GM21390 (cell line): ENCODE results near the gene LACRT.
"Not testable (repeated sequence)": the region's sequence is repeated elsewhere in the genome, so short reads cannot be mapped to it uniquely, and the experiment has no call there.

ENCODE experiments used
- ATAC-seq: cut with Tn5 transposase; IDR thresholded peaks from one replicate; pipeline ENCODE4 v1.9.1; 2021; ENCODE audit not compliant: unreplicated experiment

Gene LACRT

GRCh38 chr12:54641089-54641488 is 6.4 kb upstream of the LACRT start:
- no peak for ATAC-seq

DNA sequence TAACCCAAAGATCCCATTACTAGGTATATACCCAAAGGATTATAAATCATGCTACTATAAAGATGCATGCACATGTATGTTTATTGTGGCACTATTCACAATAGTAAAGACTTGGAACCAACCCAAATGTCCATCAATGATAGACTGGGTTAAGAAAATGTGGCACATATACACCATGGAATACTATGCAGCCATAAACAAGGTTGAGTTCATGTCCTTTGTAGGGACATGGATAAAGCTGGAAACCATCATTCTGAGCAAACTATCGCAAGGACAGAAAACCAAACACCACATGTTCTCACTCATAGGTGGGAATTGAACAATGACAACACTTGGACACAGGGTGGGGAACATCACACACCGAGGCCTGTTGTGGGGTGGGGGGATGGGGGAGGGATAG is 4.4 kb upstream of the LACRT start:
- ATAC-seq, result not testable (repeated sequence)

- ATAC-seq, result no peak
Observed at GRCh38 chr12:54631988-54632728, 2.5 kb downstream of the LACRT start.

DNA sequence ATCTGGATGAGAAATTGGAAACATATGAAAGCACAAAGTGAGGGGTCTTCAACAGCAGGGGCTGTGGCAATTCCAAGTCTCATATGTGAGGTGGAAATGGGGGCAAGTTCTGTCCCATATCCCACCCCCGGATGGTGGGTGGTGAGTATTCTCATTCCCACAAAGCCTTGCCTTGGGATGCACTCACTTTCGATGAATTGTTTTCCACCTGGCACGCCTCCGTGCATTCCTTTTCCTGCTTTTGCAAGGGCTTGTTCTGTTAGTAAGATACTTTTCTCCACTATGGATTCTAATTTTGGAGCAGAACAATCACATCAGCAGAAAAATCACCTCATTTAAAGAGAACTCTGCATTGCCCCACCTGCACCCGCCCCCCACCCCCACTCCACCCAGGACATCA is 3.1 kb downstream of the LACRT start:
- ATAC-seq, result no peak

- ATAC-seq, result no peak
Observed at GRCh38 chr12:54629925-54630324, 4.8 kb downstream of the LACRT start.

DNA sequence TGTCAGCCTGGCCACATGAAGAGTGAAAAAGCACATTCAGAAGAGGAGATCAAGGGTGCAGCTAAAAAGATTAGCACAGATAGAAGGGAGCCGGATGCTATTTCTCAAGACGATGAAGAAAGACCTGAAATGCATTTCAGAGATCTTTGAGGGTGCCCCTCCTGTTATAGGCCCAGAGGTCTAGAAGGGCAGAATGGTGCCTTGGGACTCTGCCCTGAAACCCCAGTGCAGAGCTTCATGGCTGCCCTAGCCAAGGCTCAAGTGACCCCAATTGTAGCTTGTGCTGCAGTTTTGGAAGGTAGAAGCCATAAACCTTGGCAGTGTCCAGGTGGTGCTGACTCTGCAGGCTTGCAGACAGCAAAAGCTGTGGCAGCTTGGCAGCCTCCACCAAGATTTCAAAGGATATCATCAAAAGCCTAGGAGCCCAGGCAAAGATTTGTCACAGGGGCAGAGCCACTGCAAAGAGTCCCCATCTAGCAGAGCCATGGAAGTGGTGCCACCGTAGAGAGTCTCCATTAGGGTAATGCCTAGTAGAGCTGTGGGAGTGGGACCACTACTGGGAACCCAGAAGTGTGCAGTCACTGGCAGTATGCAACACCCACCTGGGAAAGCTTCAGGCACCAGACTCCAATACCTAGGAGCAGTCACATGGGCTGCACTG is 6.4 kb downstream of the LACRT start:
- ATAC-seq, result no peak

GRCh38 chr12:54627304-54627703 is 7.4 kb downstream of the LACRT start:
- no peak for ATAC-seq

GRCh38 chr12:54625598-54625997 is 9.1 kb downstream of the LACRT start:
- ATAC-seq, result no peak

DNA sequence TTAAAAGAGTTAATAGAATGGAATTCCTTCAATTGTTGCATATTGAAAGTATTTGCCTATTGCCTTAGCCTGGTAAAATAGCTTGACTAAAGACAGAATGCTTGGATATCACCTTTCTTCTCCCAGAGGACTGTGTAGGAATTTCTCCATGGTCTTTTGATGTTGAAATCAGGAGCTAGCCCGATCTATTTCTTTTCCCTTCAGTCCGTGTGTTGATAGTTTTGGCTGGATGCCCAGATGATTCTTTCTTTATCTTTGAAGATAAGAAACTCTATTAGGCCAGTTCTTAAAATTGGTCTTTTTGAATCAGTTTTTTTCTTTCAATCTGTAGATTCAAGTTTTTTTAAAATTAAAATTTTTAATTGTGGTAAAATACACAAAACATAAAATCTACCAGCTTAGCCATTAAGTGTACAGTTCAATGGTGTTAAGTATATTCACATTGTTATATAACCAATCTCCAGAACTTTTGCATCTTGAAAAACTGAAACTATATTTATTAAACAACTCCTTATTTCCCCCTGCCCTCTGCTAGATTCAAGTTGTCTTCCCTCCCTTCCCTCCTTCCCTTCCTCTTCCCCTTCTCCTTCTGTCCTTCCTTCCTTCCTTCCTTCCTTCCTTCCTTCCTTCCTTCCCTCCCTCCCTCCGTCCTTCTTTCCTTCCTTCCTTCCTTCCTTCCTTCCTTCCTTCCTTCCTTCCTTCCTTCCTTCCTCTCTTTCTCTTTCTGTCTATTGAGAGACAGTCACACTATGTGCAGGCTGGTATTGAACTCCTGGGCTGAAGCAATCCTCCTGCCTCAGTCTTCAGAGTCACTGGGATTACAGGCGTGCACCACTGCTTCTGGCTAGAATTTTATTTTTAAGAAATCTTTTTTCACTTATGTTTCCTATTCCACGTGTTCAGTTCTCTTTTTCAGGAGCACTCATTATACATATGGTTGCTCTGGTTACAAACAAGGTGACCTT is 10.1 kb downstream of the LACRT start:
- no peak for ATAC-seq

DNA sequence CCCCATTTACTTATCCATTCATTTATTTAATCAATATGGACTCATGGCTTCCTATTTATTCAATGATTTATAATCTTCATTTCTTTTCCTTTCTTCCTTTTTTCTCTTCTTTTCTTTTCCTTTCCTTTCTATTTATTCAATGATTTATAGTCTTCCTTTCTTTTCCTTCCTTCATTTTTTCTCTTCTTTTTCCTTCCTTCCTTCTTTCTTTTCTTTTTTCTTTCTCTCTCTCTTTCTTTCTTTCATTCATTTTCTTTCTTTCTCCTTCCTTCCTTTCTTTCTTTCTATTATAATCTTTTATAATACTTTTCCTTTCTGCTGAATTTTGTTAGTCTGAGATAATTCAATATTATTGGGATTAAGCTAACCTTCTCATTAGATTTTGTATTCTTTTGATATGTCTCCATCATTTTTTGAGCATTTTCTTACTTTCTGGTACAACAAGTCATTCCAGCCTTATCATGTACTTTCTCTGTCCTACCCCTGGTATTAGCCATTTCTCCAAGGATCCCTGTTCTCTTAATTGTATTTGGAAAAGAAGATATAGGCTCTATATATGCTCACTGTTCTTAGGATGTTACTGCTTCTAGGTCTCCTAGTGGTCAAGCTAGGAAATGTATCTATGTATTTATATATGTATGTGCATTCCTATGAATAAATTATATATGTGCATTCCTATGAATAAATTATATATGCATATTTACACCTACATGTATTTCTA is 12.1 kb downstream of the LACRT start:
- ATAC-seq, result no peak

- no peak for ATAC-seq
Observed at GRCh38 chr12:54616933-54617680, 17.6 kb downstream of the LACRT start.

DNA sequence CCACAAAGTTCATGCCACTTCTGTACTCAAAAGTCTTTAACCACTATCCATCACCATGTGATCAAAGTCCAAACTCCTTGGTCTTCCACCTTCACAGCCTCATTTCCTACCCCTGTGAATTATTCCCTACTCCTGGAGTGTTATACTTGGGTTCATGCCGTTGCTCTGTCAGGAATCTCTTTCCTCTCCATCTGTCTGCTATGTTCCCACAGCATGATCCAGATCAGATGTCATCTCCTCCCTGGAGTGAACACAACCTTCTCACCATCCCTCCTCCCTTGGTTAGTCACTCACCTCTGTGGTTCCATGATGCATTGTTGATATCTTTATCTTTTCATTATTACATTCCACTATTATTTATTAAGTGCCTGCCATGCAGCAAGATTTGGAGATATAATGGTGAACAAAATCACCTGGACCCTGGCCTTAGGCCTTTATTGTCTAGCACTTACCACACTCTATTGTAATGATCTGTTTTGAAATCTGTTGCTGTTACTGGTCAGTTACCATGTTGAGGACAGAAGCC is 22.4 kb downstream of the LACRT start:
- no peak for ATAC-seq

DNA sequence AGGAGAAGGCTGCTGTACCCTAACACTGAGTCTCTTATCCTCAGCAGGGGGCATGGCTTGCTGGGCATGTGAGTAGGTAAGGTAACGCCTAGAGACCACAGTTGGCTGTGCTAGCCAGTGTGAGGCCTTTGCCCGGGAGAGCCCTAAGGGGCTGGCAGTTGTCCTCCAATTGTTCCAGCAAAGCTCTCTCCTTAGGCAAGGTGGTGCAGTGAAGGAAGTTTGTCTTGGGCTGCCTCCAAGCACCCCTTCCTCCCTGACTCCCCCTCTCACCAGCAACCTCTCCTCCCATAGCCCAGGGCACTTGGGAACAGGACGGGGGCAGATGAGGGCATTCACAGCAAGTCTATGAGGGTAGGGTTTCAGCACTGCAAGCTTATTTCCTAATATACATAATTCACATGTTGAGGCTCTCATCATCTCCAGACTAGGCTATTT is 23.0 kb downstream of the LACRT start:
- ATAC-seq, result no peak

DNA sequence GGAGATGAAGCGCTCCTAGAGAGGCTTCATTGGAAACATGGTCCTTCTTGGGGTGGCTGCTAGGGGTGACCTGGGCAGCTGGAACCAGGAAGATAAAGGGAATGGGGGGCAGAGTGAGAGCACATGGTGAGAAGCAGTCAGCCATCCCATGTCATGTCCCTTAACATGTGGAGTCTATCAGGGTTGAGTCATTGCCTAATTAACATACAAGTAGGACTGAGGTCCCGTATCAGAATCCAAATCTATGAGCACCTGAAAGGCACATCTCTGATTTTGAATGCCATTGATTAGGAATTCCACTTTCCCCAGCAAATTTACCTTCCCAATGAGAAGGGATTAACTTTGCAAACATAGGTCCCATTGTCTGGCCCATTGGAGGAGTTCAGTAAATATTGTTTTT is 25.9 kb downstream of the LACRT start:
- ATAC-seq, result no peak

GRCh38 chr12:54608156-54608555 is 26.5 kb downstream of the LACRT start:
- ATAC-seq, result no peak

DNA sequence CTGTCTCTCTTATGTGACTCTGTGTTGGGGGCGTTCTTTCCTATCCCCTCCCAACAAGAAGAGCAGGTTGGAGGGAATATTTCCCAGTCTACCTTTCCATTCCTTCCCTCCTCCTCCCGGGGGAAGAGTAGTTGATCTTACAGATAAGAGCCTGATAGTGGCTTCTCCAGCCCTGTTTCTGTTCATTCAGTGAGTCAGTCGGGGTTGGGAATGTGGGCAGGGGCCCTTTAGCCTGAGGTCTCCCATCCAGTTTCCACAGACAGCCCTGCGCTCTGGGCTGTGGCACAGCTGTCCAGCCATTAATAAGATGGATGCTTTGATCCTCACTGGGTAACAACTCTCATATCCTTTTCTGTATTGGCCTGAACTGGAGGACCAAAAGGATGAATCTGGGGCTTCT is 28.1 kb downstream of the LACRT start:
- ATAC-seq, result no peak

GRCh38 chr12:54605138-54605970 is 29.3 kb downstream of the LACRT start:
- ATAC-seq, result no peak

- ATAC-seq, result no peak
Observed at GRCh38 chr12:54604436-54604835, 30.3 kb downstream of the LACRT start.

DNA sequence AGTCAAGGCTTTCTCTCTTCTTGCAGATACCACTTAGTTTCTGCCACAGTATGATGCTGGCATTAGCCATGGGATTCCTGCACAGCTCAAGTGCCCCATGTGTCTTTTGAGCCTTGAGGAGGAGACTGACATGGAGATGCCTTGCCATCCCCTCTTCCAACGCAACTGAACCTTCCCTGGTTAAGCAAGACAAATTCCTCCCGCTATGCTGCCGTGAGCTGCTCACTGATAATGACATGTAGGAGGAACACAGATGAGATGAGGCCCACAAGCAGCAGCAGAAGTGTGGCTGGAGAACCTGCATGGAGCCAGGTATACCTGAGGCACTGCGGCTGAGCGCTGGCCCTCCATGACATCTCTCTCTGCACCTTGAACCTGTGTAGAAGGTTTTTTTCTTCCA is 30.8 kb downstream of the LACRT start:
- no peak for ATAC-seq
